Breast epithelium (tissue), 3 donors: Measurements from ENCODE around the gene LPP.

ENCODE experiments used
- POLR2A ChIP-seq: fragments of 450-650 bp; IDR thresholded peaks from one replicate; pipeline ENCODE4 v1.6.1; 2016; ENCODE audit warnings: antibody characterized with exemption, mild to moderate bottlenecking, moderate library complexity
- TF ChIP-seq, protein P1 (sequence below), 3 donors: fragments of 450-650 bp; IDR thresholded peaks; one replicate each; pipeline ENCODE4 v1.5.1; 2016 to 2017; ENCODE audit warnings: antibody characterized with exemption in 3 of 3, mild to moderate bottlenecking in 3 of 3, moderate library complexity in 3 of 3

DNA sequence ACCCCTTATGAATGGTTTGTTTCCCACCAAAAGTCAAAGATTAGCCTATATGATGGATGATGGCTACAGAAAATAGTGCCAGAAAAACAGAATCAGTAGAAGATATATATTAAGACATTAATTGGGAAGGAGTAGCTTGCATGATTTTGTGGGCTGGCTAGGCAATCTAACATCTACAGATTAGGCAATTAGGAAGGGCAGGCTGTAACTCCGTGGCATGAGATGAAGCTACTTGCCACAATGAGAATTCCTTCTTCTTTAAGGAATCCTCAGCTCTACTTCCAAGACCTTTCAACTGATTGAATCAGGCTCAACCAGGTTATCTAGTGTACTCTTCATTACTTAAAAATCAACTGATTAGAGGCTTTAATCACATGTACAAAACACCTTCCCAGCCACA is 426.7 kb downstream of the LPP start:
- TF ChIP-seq, protein P1, sequence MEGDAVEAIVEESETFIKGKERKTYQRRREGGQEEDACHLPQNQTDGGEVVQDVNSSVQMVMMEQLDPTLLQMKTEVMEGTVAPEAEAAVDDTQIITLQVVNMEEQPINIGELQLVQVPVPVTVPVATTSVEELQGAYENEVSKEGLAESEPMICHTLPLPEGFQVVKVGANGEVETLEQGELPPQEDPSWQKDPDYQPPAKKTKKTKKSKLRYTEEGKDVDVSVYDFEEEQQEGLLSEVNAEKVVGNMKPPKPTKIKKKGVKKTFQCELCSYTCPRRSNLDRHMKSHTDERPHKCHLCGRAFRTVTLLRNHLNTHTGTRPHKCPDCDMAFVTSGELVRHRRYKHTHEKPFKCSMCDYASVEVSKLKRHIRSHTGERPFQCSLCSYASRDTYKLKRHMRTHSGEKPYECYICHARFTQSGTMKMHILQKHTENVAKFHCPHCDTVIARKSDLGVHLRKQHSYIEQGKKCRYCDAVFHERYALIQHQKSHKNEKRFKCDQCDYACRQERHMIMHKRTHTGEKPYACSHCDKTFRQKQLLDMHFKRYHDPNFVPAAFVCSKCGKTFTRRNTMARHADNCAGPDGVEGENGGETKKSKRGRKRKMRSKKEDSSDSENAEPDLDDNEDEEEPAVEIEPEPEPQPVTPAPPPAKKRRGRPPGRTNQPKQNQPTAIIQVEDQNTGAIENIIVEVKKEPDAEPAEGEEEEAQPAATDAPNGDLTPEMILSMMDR (IDR thresholded peaks at IDR 0.05) = no peak
- TF ChIP-seq POLR2A = no peak
